ENCODE results near the gene PHEX. TPM values are rescaled to one million over a fixed set of nuclear protein-coding genes. Genes with fewer than 3 reads are reported as not detected.

Gene PHEX
- total RNA-seq, 1 experiment from 2014 or later: 0.27 TPM

DNA sequence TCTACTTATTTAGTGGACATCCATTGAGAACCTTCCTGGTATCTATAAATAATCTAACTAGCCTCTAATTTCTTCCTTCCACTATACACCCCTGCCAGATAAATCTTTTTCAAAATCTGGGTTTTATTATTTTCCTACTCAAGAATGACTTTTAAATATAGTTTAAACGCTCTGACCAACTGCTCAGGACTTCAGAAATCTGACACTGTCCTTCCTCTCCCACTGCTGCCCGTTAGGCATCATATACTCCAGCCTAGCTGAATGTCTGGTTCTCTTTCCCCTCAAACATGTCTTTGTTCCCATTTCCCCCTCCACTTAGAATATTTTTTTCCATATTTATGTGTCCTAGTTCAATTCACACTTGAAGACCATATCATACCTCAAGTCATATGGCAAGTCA lies 205.4 kb downstream of the PHEX start:
- TF ChIP-seq, protein P1, sequence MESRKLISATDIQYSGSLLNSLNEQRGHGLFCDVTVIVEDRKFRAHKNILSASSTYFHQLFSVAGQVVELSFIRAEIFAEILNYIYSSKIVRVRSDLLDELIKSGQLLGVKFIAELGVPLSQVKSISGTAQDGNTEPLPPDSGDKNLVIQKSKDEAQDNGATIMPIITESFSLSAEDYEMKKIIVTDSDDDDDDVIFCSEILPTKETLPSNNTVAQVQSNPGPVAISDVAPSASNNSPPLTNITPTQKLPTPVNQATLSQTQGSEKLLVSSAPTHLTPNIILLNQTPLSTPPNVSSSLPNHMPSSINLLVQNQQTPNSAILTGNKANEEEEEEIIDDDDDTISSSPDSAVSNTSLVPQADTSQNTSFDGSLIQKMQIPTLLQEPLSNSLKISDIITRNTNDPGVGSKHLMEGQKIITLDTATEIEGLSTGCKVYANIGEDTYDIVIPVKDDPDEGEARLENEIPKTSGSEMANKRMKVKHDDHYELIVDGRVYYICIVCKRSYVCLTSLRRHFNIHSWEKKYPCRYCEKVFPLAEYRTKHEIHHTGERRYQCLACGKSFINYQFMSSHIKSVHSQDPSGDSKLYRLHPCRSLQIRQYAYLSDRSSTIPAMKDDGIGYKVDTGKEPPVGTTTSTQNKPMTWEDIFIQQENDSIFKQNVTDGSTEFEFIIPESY (IDR thresholded peaks at IDR 0.05; ENCODE audit: extremely low read depth, insufficient replicate concordance, low read length): no peak
- TF ChIP-seq EGR1 (IDR thresholded peaks at IDR 0.05; ENCODE audit: low read depth) (no peak), SP1 (IDR thresholded peaks at IDR 0.05; ENCODE audit: low read depth) (no peak), SIN3A (IDR thresholded peaks at IDR 0.05; ENCODE audit: low read depth) (no peak), ZFX (IDR thresholded peaks at IDR 0.05) (no peak), CTCF (IDR thresholded peaks at IDR 0.05 in 2 of 3, conservative IDR thresholded peaks at IDR 0.05 in 1 of 3; ENCODE audit: borderline replicate concordance in 1 of 3, insufficient read depth in 1 of 3, low read depth in 2 of 3, low read length in 2 of 3) (no peak), CEBPB (IDR thresholded peaks at IDR 0.05; ENCODE audit: low read depth) (no peak), YY1 (IDR thresholded peaks at IDR 0.05; ENCODE audit: extremely low read depth, insufficient replicate concordance, low read depth, low read length) (no peak), ZNF274 (IDR thresholded peaks at IDR 0.05; ENCODE audit: low read depth, low read length) (no peak)
- DNase-seq (ENCODE audit: low read depth, low spot score) (no peak), ATAC-seq (no peak)
- Histone ChIP-seq H2AFZ (ENCODE audit: low read depth, low read length, poor library complexity, severe bottlenecking) (no peak overlapping the region), H3K4me3 (replicated peaks in 1 of 2; ENCODE audit: low read depth in 1 of 2, low read length in 2 of 2) (no peak overlapping the region), H3K9me3 (ENCODE audit: control insufficient read depth in 1 of 2, insufficient read depth in 1 of 2, low read depth in 1 of 2, low read length in 2 of 2) (no peaks in the 10 kb centered on the region), H3K27ac (ENCODE audit: low read depth, low read length) (no peak overlapping the region), H4K20me1 (ENCODE audit: insufficient read depth) (no peaks in the 10 kb centered on the region), H3K9ac (ENCODE audit: low read length) (no peak overlapping the region), H3K4me2 (ENCODE audit: low read length) (no peak overlapping the region), H3K4me1 (ENCODE audit: control insufficient read depth in 1 of 2, insufficient read depth in 2 of 2, low read length in 2 of 2) (no peaks in the 10 kb centered on the region), H3K36me3 (ENCODE audit: control insufficient read depth in 1 of 2, insufficient read depth in 2 of 2, low read length in 2 of 2) (no peaks in the 10 kb centered on the region), H3K27me3 (ENCODE audit: insufficient read depth, low read length) (no peaks in the 10 kb centered on the region), H3K79me2 (ENCODE audit: insufficient read depth, low read length) (no peaks in the 10 kb centered on the region), H3K9me2 (ENCODE audit: insufficient read depth) (no peaks in the 10 kb centered on the region)
- ChIA-PET POLR2A (no interaction called here), RAD21 (ENCODE audit: low non-redundant PET in 1 of 2, low total read pairs in 2 of 2, uncharacterized antibody in 2 of 2, unreplicated experiment in 2 of 2) (no interaction called here), CTCF (no interaction called here)
- no TSS peak for BruUV-seq (replicated peaks)
- intact Hi-C loops (cut with micrococcal nuclease): no loop called here

All from HCT116 (cell line).